ENCODE results near the gene EMC9. TPM values are rescaled to one million over a fixed set of nuclear protein-coding genes. Genes with fewer than 3 reads are reported as not detected.
A peak's percentile ranks its signal among the peaks of the same experiment; 100 is the strongest.

The EMC9 gene
- total RNA-seq, 1 donor from 2014 or later, result 18.5 TPM

DNA sequence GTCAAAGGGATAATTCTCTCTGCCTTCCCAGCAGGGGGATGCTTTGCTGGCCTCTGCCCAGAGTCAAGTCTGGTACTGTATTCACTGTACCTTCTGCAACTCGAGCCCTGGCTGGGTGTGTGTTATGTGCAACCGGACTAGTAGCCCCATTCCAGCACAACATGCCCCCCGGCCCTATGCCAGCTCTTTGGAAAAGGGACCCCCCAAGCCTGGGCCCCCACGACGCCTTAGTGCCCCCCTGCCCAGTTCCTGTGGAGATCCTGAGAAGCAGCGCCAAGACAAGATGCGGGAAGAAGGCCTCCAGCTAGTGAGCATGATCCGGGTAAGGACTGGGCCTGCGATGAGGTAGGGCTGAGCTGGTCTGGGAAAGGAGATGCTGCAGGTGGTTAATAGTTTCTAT, 9.2 kb upstream of the EMC9 start:
- FAIRE-seq (no peak), DNase-seq (ENCODE audit: low read depth) (no peak)
- Histone ChIP-seq H2AFZ (ENCODE audit: low read depth, low read length) (no peak overlapping the region), H3K36me3 (ENCODE audit: insufficient read depth, low read length) (peaks cover 38% of the 10 kb centered on the region), H3K27me3 (ENCODE audit: insufficient read depth, low read length) (no peaks in the 10 kb centered on the region), H3K79me2 (ENCODE audit: insufficient read depth, low read length) (peaks cover 39% of the 10 kb centered on the region), H3K4me1 (ENCODE audit: insufficient read depth, low read length) (peaks cover 13% of the 10 kb centered on the region), H3K4me3 (ENCODE audit: insufficient read depth, low read depth, low read length) (no peak overlapping the region), H3K9me3 (ENCODE audit: insufficient read depth, low read depth, low read length) (no peaks in the 10 kb centered on the region), H3K27ac (ENCODE audit: low read depth, low read length) (no peak overlapping the region), H3K9ac (ENCODE audit: low read length) (no peak overlapping the region), H3K4me2 (ENCODE audit: low read length) (no peak overlapping the region), H4K20me1 (ENCODE audit: insufficient read depth, low read length) (peaks cover 36% of the 10 kb centered on the region)
- no peak for TF ChIP-seq EZH2 (IDR thresholded peaks at IDR 0.05; ENCODE audit: insufficient read depth, low read length)
- Mint-ChIP-seq H3K36me3 (ENCODE audit: low read depth, unreplicated experiment) (peaks cover 6% of the 10 kb centered on the region), H3K27ac (ENCODE audit: unreplicated experiment) (no peak overlapping the region), H3K27me3 (ENCODE audit: low read depth, unreplicated experiment) (no peaks in the 10 kb centered on the region), H3K4me3 (ENCODE audit: unreplicated experiment) (peak overlapping the region; percentile 60), H3K4me1 (ENCODE audit: low read depth, unreplicated experiment) (peaks cover 7% of the 10 kb centered on the region), H3K9me3 (ENCODE audit: unreplicated experiment) (no peaks in the 10 kb centered on the region)

- Histone ChIP-seq H3K27me3 (ENCODE audit: insufficient read depth, low read length) (no peaks in the 10 kb centered on the region), H3K27ac (ENCODE audit: low read depth, low read length) (no peak overlapping the region), H3K9me3 (ENCODE audit: insufficient read depth, low read depth, low read length) (no peaks in the 10 kb centered on the region), H3K4me3 (ENCODE audit: insufficient read depth, low read depth, low read length) (no peak overlapping the region), H3K9ac (ENCODE audit: low read length) (no peak overlapping the region), H4K20me1 (ENCODE audit: insufficient read depth, low read length) (peaks cover 36% of the 10 kb centered on the region), H3K36me3 (ENCODE audit: insufficient read depth, low read length) (peaks cover 33% of the 10 kb centered on the region), H2AFZ (ENCODE audit: low read depth, low read length) (no peak overlapping the region), H3K4me1 (ENCODE audit: insufficient read depth, low read length) (peaks cover 16% of the 10 kb centered on the region), H3K4me2 (ENCODE audit: low read length) (no peak overlapping the region), H3K79me2 (ENCODE audit: insufficient read depth, low read length) (peaks cover 44% of the 10 kb centered on the region)
- FAIRE-seq (no peak), DNase-seq (ENCODE audit: low read depth) (no peak)
- H3K4me3 Mint-ChIP-seq (ENCODE audit: unreplicated experiment), result no peak overlapping the region
- no peak overlapping the region for H3K27ac Mint-ChIP-seq (ENCODE audit: unreplicated experiment)
- H3K36me3 Mint-ChIP-seq (ENCODE audit: low read depth, unreplicated experiment), result peaks cover 6% of the 10 kb centered on the region
- peaks cover 12% of the 10 kb centered on the region for H3K4me1 Mint-ChIP-seq (ENCODE audit: low read depth, unreplicated experiment)
- no peaks in the 10 kb centered on the region for H3K9me3 Mint-ChIP-seq (ENCODE audit: unreplicated experiment)
- H3K27me3 Mint-ChIP-seq (ENCODE audit: low read depth, unreplicated experiment), result no peaks in the 10 kb centered on the region
- TF ChIP-seq, protein P1, sequence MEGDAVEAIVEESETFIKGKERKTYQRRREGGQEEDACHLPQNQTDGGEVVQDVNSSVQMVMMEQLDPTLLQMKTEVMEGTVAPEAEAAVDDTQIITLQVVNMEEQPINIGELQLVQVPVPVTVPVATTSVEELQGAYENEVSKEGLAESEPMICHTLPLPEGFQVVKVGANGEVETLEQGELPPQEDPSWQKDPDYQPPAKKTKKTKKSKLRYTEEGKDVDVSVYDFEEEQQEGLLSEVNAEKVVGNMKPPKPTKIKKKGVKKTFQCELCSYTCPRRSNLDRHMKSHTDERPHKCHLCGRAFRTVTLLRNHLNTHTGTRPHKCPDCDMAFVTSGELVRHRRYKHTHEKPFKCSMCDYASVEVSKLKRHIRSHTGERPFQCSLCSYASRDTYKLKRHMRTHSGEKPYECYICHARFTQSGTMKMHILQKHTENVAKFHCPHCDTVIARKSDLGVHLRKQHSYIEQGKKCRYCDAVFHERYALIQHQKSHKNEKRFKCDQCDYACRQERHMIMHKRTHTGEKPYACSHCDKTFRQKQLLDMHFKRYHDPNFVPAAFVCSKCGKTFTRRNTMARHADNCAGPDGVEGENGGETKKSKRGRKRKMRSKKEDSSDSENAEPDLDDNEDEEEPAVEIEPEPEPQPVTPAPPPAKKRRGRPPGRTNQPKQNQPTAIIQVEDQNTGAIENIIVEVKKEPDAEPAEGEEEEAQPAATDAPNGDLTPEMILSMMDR (IDR thresholded peaks at IDR 0.05; ENCODE audit: insufficient read depth, low read depth, low read length), result no peak
- TF ChIP-seq EZH2 (IDR thresholded peaks at IDR 0.05; ENCODE audit: insufficient read depth, low read length), result no peak
These were observed 8.7 kb upstream of the EMC9 start for GRCh38 chr14:24150061-24150460.

GRCh38 chr14:24149302-24149969, 8.0 kb upstream of the EMC9 start:
- TF ChIP-seq EZH2 (IDR thresholded peaks at IDR 0.05; ENCODE audit: insufficient read depth, low read length), result no peak
- TF ChIP-seq, protein P1 (IDR thresholded peaks at IDR 0.05; ENCODE audit: insufficient read depth, low read depth, low read length), result no peak
- peaks cover 16% of the 10 kb centered on the region for H3K4me1 ChIP-seq (ENCODE audit: insufficient read depth, low read length)
- Mint-ChIP-seq H3K4me1 (ENCODE audit: low read depth, unreplicated experiment) (peaks cover 14% of the 10 kb centered on the region), H3K27me3 (ENCODE audit: low read depth, unreplicated experiment) (no peaks in the 10 kb centered on the region), H3K36me3 (ENCODE audit: low read depth, unreplicated experiment) (peaks cover 3% of the 10 kb centered on the region), H3K4me3 (ENCODE audit: unreplicated experiment) (peak overlapping the region; percentile 87), H3K27ac (ENCODE audit: unreplicated experiment) (no peak overlapping the region), H3K9me3 (ENCODE audit: unreplicated experiment) (no peaks in the 10 kb centered on the region)
- H3K27ac ChIP-seq (ENCODE audit: low read depth, low read length), result no peak overlapping the region
- H3K9ac ChIP-seq (ENCODE audit: low read length), result no peak overlapping the region
- H3K79me2 ChIP-seq (ENCODE audit: insufficient read depth, low read length), result peaks cover 50% of the 10 kb centered on the region
- peaks cover 31% of the 10 kb centered on the region for H3K36me3 ChIP-seq (ENCODE audit: insufficient read depth, low read length)
- H3K9me3 ChIP-seq (ENCODE audit: insufficient read depth, low read depth, low read length), result no peaks in the 10 kb centered on the region
- DNase-seq (ENCODE audit: low read depth) (no peak), FAIRE-seq (no peak)
- H4K20me1 ChIP-seq (ENCODE audit: insufficient read depth, low read length), result peaks cover 36% of the 10 kb centered on the region
- no peak overlapping the region for H2AFZ ChIP-seq (ENCODE audit: low read depth, low read length)
- H3K4me2 ChIP-seq (ENCODE audit: low read length), result no peak overlapping the region
- H3K27me3 ChIP-seq (ENCODE audit: insufficient read depth, low read length), result no peaks in the 10 kb centered on the region
- H3K4me3 ChIP-seq (ENCODE audit: insufficient read depth, low read depth, low read length), result no peak overlapping the region
